Neural crest cell (in vitro differentiated cells): ENCODE results near the gene CEND1. TPM values are rescaled to one million over a fixed set of nuclear protein-coding genes. Genes with fewer than 3 reads are reported as not detected.

Experiments used
- DNase-seq: peaks from one replicate; pipeline ENCODE4 v3.0.0; 2021; ENCODE audit warnings: low read depth, mixed read lengths, low spot score
- H3K27ac Mint-ChIP-seq: one replicate; pipeline ENCODE4 v1.8.0; 2021; ENCODE audit warnings: mild to moderate bottlenecking, mixed read lengths; ENCODE audit not compliant: unreplicated experiment
- H3K27me3 Mint-ChIP-seq: 2 replicates; pipeline ENCODE4 v1.8.0; 2021; ENCODE audit warnings: low read depth, mild to moderate bottlenecking, mixed read lengths
- H3K36me3 Mint-ChIP-seq: 2 replicates; pipeline ENCODE4 v1.8.0; 2021; ENCODE audit warnings: low read depth, mild to moderate bottlenecking, mixed read lengths
- H3K4me1 Mint-ChIP-seq: 2 replicates; pipeline ENCODE4 v1.8.0; 2021; ENCODE audit warnings: mixed read lengths
- H3K4me3 Mint-ChIP-seq: one replicate; pipeline ENCODE4 v1.8.0; 2021; ENCODE audit warnings: mild to moderate bottlenecking, mixed read lengths
- H3K9me3 Mint-ChIP-seq: 2 replicates; pipeline ENCODE4 v1.8.0; 2021; ENCODE audit warnings: mixed read lengths
- CTCF ChIP-seq: fragments of 200-600 bp; sonication (generic); conservative IDR thresholded peaks from 2 replicates; pipeline ENCODE4 v1.5.0; 2021; ENCODE audit warnings: antibody characterized with exemption, mild to moderate bottlenecking
- total RNA-seq: library from RNA; stranded (reverse); gene quantifications from 2 replicates; pipeline ENCODE4 v1.2.1, GENCODE V29; 2021

CEND1 gene
- total RNA-seq, 1 donor from 2014 or later, result 1.2 TPM

GRCh38 chr11:778976-779954, 10.6 kb downstream of the CEND1 start:
- no peaks in the 10 kb centered on the region for H3K36me3 Mint-ChIP-seq
- H3K27me3 Mint-ChIP-seq, result peaks cover 2% of the 10 kb centered on the region
- DNase-seq, result no peak
- H3K4me3 Mint-ChIP-seq, result peak overlapping the region; percentile 68
- no peaks in the 10 kb centered on the region for H3K9me3 Mint-ChIP-seq
- no peak for TF ChIP-seq CTCF
- H3K27ac Mint-ChIP-seq, result no peak overlapping the region
- H3K4me1 Mint-ChIP-seq, result peaks cover 29% of the 10 kb centered on the region

DNA sequence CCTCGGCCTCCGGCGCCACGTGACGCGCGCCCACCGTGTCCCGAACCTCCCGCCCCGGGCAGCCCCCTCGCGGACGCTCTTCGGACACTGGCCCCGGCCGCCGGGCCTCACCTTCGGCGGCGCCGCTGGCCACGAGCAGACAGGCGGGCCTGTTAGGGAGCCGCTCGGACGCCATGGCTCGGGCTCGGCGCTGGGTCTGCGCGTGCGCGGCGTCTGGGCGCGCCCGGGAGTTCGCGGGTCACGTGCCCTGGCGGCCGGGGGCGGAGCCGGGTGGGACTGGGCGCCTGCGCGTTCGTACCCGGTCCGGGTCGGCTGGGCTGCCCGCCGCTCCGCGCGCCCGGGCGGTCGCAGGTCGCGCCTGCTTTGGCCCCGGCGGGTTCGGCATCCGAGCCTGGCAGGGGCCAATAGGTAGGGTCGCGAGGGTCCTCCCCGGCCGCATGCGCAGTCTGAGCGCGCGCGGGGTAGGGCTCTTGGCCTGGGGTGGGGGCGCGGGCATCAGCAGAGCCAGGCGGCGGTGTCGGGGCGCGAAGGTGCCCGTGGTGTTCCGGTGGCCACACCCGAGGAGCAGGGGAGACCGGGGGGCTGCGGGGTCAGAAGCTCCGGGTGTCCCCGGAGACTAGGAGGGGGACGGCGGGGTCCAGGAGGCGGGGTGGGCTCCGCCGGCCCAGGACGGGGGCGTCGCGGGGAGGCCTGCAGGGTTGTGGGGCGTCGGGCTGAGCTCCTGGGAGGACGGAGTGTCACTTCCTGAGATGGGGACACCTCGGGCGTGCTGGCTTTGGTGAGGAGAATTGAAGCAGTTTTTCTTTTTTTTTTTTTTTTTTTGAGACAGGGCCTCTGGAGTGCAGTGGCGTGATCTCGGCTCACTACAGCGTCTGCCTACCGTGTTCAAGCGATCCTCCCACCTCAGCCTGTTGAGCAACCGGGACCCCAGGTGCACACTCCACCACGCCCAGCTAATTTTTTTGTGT, 12.3 kb downstream of the CEND1 start, which contains the start of gene GATD1:
TSS of gene GATD1 (minus strand) at position 200 of the 968 bp plus-strand sequence. CDS start at position 175, 25 bp downstream.
- Mint-ChIP-seq H3K36me3 (no peaks in the 10 kb centered on the region), H3K27me3 (no peaks in the 10 kb centered on the region), H3K4me1 (peaks cover 26% of the 10 kb centered on the region), H3K4me3 (peak within 1 kb of the TSS; percentile 91), H3K9me3 (no peaks in the 10 kb centered on the region), H3K27ac (peak within 1 kb of the TSS; percentile 93)
- DNase-seq, result peak; percentile 94
- no peak for TF ChIP-seq CTCF

DNA sequence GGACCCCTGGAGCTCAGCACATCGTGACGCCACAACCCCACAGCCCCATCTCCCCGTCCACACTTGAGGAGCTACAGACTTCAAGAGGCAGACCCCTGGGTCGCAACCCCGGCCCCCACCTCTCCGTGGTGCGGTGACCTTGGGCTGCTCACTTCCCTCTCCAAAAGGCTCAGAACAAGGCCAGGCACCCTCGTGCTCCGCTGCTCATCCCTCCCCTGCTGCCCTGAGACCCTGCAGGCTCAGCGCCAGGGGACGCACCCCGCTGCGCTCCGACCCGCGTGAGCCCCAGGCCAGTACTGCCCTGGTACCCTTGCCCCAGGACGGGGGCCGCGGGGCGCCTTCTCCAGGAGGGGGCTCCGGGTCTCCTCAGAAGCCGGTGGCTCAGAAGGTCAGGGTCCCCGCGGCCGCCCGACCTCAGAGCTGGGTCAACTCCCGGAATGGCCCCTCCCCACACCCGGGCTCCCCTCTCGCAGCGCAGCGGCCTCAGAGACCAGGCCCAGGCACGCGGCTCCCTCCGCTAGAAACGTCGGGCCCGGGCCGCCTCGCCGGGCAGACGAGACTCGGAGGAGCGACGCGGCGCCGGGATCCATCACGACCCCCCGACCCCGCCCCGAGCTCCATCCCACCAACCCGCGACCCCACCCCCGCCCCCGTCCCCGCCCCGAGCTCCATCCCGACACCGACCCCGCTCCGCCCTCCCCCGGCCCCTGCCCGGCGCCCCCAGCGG, 13.2 kb downstream of the CEND1 start:
- Mint-ChIP-seq H3K4me1 (peaks cover 26% of the 10 kb centered on the region), H3K27me3 (no peaks in the 10 kb centered on the region), H3K4me3 (peak overlapping the region; percentile 91), H3K9me3 (no peaks in the 10 kb centered on the region), H3K36me3 (no peaks in the 10 kb centered on the region), H3K27ac (peak overlapping the region; percentile 93)
- peak; percentile 40 for DNase-seq
- TF ChIP-seq CTCF, result no peak

- TF ChIP-seq CTCF, result no peak
- no peaks in the 10 kb centered on the region for H3K36me3 Mint-ChIP-seq
- H3K27ac Mint-ChIP-seq, result peak overlapping the region; percentile 93
- H3K27me3 Mint-ChIP-seq, result no peaks in the 10 kb centered on the region
- DNase-seq, result no peak
- H3K4me1 Mint-ChIP-seq, result peaks cover 26% of the 10 kb centered on the region
- H3K4me3 Mint-ChIP-seq, result peak overlapping the region; percentile 91
- no peaks in the 10 kb centered on the region for H3K9me3 Mint-ChIP-seq
Measured at GRCh38 chr11:776263-776560, 13.7 kb downstream of the CEND1 start.
